ENCODE measurements around the gene TBX1. TPM values are rescaled to one million over a fixed set of nuclear protein-coding genes. Genes with fewer than 3 reads are reported as not detected.
A peak's percentile ranks its signal among the peaks of the same experiment; 100 is the strongest.
"Not testable (repeated sequence)": the region's sequence is repeated elsewhere in the genome, so short reads cannot be mapped to it uniquely, and the experiment has no call there.

TBX1 gene
- total RNA-seq, 1 experiment from 2014 or later, result 5.3 TPM

DNA sequence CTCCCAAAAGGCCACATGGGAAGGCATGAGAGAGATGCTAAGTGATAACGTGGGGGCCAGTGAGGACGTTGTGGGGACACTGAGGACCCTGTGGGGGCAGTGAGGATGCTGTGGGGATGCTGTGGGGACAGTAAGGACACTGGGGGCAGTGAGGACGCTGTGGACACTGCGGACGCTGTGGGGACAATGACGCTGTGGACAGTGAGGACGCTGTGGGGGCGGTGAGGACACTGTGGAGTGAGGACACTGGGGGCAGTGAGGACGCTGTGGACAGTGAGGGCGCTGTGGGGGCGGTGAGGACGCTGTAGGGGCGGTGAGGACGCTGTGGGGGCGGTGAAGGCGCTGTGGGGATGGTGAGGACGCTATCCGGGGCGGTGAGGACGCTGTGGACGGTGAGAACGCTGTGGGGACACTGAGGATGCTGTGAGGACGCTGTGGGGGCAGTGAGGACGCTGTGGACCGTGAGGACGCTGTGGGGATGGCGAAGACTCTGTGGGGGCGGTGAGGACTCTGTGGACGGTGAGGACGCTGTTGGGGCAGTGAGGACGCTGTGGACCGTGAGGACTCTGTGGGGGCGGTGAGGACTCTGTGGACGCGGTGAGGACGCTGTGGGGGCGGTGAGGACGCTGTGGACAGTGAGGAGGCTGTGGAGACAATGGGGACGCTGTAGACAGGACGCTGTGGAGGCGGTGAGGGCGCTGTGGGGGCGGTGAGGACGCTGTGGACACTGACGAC is 35.5 kb upstream of the TBX1 start:
- ChIA-PET POLR2A (no interaction called here), CTCF (no interaction called here)
- Histone ChIP-seq H3K27me3 (replicated peaks; ENCODE audit: control insufficient read depth, insufficient read depth, low read length) (no peaks in the 10 kb centered on the region; the same call in 1 of the 2 replicates), H3K9me3 (no peaks in the 10 kb centered on the region), H3K4me3 (ENCODE audit: low read depth, low read length) (no peak overlapping the region), H3K36me3 (ENCODE audit: control insufficient read depth, insufficient read depth, low read length) (no peaks in the 10 kb centered on the region), H3K4me1 (peaks cover 1% of the 10 kb centered on the region)
- intact Hi-C loops (cut with micrococcal nuclease; ENCODE audit: unreplicated experiment), result no loop called here
- Mint-ChIP-seq H3K9me3 (ENCODE audit: unreplicated experiment) (no peaks in the 10 kb centered on the region), H3K4me1 (ENCODE audit: low read depth, unreplicated experiment) (no peaks in the 10 kb centered on the region), H3K27ac (ENCODE audit: unreplicated experiment) (no peak overlapping the region), H3K4me3 (ENCODE audit: unreplicated experiment) (peak overlapping the region; percentile 44), H3K36me3 (ENCODE audit: insufficient read depth, unreplicated experiment) (peaks cover 4% of the 10 kb centered on the region), H3K27me3 (ENCODE audit: insufficient read depth, unreplicated experiment) (peaks cover 23% of the 10 kb centered on the region)
- TF ChIP-seq, protein P1, sequence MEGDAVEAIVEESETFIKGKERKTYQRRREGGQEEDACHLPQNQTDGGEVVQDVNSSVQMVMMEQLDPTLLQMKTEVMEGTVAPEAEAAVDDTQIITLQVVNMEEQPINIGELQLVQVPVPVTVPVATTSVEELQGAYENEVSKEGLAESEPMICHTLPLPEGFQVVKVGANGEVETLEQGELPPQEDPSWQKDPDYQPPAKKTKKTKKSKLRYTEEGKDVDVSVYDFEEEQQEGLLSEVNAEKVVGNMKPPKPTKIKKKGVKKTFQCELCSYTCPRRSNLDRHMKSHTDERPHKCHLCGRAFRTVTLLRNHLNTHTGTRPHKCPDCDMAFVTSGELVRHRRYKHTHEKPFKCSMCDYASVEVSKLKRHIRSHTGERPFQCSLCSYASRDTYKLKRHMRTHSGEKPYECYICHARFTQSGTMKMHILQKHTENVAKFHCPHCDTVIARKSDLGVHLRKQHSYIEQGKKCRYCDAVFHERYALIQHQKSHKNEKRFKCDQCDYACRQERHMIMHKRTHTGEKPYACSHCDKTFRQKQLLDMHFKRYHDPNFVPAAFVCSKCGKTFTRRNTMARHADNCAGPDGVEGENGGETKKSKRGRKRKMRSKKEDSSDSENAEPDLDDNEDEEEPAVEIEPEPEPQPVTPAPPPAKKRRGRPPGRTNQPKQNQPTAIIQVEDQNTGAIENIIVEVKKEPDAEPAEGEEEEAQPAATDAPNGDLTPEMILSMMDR (IDR thresholded peaks at IDR 0.05; ENCODE audit: insufficient read depth in 1 of 2, low read depth in 1 of 2, low read length in 1 of 2, severe bottlenecking in 1 of 2, unreplicated experiment in 1 of 2), result no peak
- DNase-seq, result no peak
- no TSS peak for BruUV-seq (replicated peaks)

DNA sequence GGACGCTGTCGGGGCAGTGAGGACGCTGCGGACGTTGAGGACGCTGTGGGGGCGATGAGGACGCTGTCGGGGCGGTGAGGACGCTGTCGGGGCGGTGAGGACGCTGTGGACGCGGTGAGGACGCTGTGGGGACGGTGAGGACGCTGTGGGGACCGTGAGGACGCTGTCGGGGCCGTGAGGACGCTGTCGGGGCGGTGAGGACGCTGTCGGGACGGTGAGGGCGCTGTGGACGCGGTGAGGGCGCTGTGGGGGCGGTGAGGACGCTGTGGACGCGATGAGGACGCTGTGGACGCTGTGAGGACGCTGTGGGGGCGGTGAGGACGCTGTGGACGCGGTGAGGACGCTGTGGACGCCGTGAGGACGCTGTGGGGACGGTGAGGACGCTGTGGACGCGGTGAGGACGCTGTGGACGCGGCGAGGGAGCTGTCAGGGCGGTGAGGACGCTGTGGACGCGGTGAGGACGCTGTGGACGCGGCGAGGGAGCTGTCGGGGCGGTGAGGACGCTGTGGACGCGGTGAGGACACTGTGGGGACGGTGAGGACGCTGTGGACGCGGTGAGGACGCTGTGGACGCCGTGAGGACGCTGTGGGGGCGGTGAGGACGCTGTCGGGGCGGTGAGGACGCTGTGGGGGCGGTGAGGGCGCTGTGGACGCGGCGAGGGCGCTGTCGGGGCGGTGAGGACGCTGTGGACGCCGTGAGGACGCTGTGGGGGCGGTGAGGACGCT is 34.4 kb upstream of the TBX1 start:
- intact Hi-C loops (cut with micrococcal nuclease; ENCODE audit: unreplicated experiment); H3K4me1 Mint-ChIP-seq (ENCODE audit: low read depth, unreplicated experiment); H3K4me3 Mint-ChIP-seq (ENCODE audit: unreplicated experiment); DNase-seq; H3K9me3 ChIP-seq; H3K9me3 Mint-ChIP-seq (ENCODE audit: unreplicated experiment); BruUV-seq (replicated peaks); H3K27me3 ChIP-seq (replicated peaks; ENCODE audit: control insufficient read depth, insufficient read depth, low read length); H3K36me3 Mint-ChIP-seq (ENCODE audit: insufficient read depth, unreplicated experiment); CTCF ChIA-PET; POLR2A ChIA-PET; H3K27ac Mint-ChIP-seq (ENCODE audit: unreplicated experiment); H3K36me3 ChIP-seq (ENCODE audit: control insufficient read depth, insufficient read depth, low read length); H3K4me3 ChIP-seq (ENCODE audit: low read depth, low read length): not testable (repeated sequence)
- H3K4me1 ChIP-seq, result peaks cover 12% of the 10 kb centered on the region
- H3K27me3 Mint-ChIP-seq (ENCODE audit: insufficient read depth, unreplicated experiment), result peaks cover 23% of the 10 kb centered on the region

DNA sequence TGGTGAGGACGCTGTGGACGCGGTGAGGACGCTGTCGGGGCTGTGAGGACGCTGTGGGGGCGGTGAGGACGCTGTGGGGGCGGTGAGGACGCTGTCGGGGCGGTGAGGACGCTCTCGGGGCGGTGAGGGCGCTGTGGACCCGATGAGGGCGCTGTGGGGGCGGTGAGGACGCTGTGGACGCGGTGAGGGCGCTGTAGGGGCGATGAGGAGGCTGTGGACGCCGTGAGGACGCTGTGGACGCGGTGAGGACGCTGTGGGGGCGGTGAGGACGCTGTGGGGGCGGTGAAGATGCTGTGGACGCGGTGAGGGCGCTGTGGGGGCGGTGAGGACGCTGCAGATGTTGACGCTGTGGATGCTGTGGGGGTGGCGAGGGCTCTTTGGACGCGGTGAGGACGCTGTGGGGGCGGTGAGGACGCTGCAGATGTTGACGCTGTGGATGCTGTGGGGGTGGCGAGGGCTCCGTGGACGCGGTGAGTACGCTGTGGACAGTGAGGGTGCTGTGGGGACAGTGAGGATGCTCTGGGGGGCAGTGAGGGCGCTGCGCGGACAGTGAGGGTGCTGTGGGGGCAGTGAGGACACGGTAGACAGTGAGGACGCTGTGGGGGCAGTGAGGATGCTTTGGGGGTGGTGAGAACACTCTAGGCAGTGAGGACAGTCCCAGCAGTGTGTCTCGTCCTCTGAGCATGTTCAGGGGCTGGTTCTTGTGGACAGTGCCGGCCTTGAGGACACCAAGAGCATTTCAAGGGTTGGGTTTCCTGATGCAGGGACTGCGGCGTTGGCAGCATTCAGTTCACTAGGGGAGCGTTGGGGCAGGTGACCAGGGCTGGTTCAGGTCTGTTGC is 33.0 kb upstream of the TBX1 start:
- H3K27me3 Mint-ChIP-seq (ENCODE audit: insufficient read depth, unreplicated experiment), result peaks cover 23% of the 10 kb centered on the region
- H3K27ac Mint-ChIP-seq (ENCODE audit: unreplicated experiment), result no peak overlapping the region
- H3K36me3 ChIP-seq (ENCODE audit: control insufficient read depth, insufficient read depth, low read length), result no peaks in the 10 kb centered on the region
- peaks cover 13% of the 10 kb centered on the region for H3K4me1 ChIP-seq
- BruUV-seq (replicated peaks), result no TSS peak
- intact Hi-C loops (cut with micrococcal nuclease; ENCODE audit: unreplicated experiment), result no loop called here
- no peak overlapping the region for H3K4me3 ChIP-seq (ENCODE audit: low read depth, low read length)
- CTCF ChIA-PET, result no interaction called here
- POLR2A ChIA-PET, result no interaction called here
- no peaks in the 10 kb centered on the region; the same call in 1 of the 2 replicates for H3K27me3 ChIP-seq (replicated peaks; ENCODE audit: control insufficient read depth, insufficient read depth, low read length)
- TF ChIP-seq, protein P1 (IDR thresholded peaks at IDR 0.05; ENCODE audit: insufficient read depth in 1 of 2, low read depth in 1 of 2, low read length in 1 of 2, severe bottlenecking in 1 of 2, unreplicated experiment in 1 of 2), result no peak
- H3K9me3 ChIP-seq, result no peaks in the 10 kb centered on the region
- H3K4me1 Mint-ChIP-seq (ENCODE audit: low read depth, unreplicated experiment), result no peaks in the 10 kb centered on the region
- H3K9me3 Mint-ChIP-seq (ENCODE audit: unreplicated experiment), result no peaks in the 10 kb centered on the region
- H3K4me3 Mint-ChIP-seq (ENCODE audit: unreplicated experiment), result no peak overlapping the region
- H3K36me3 Mint-ChIP-seq (ENCODE audit: insufficient read depth, unreplicated experiment), result peaks cover 4% of the 10 kb centered on the region
- DNase-seq, result no peak

Measured in Caco-2 (cell line).